ENCODE data around the gene VPS35L. TPM values are rescaled to one million over a fixed set of nuclear protein-coding genes. Genes with fewer than 3 reads are reported as not detected.
"Not testable (repeated sequence)": the region's sequence is repeated elsewhere in the genome, so short reads cannot be mapped to it uniquely, and the experiment has no call there.

VPS35L gene
- total RNA-seq, 1 donor from 2014 or later, result 24.6 TPM

DNA sequence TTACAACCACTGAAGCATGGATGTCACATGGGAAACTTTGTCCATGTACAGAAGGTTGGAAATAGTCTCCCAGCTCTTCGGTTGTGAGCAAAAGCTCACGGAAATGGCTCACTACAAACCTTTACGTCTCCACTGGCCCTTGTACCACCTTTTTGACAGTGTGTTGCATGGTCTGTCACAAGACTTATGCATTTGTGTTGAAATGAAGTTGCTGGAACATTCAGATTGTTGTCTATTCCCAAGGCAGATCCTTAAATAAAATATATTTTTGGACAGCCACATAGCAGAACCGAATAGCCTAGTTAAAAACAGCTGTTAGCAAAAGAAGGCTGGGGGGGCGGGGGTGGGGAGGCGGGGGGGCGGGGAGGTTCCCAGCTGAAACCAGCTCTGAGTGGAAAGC is 123.3 kb downstream of the VPS35L start:
- intact Hi-C loops (cut with DNase I), result no loop called here
- DNase-seq (ENCODE audit: missing footprints), result no peak
- no peak for ATAC-seq

DNA sequence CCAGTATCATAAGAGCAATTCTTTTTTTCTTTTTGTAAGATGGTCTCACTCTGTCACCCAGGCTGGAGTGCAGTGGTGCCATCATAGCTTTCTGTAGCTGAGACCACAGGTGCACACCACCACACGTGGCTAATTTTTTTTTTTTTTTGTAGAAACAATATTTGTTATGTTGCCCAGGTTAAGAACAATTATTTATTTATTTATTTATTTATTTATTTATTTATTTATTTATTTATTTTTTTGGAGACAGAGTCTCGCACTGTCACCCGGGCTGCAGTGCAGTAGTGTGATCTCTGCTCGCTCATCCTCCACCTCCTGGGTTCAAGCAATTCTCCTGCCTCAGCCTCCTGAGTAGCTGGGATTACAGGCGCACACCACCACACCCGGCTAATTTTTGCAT is 123.8 kb downstream of the VPS35L start:
- ATAC-seq; DNase-seq (ENCODE audit: missing footprints); intact Hi-C loops (cut with DNase I): not testable (repeated sequence)

DNA sequence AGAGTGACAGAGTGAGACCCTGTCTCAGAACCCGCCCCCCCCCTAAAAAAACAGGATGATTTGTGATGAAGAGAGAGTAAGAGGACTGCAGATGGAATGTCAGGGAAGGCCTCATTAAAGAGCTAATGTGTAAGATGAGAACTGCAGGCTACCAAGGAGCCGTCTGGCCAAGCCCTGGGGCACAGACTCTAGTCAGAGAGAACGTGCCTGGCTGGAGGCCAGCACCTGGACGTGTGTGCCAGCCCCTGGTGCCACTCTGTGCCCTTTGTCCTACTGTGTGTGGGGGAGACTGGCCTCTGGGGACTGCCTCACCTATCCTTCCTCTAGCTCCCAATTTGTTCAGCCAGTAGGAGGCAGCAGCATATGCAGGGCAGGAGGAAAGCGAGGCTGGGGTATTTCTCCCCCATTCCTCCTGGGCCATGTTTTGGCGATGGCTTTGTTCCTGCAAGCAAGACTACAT is 125.4 kb downstream of the VPS35L start:
- intact Hi-C loops (cut with DNase I), result no loop called here
- peak; percentile 43 for ATAC-seq
- DNase-seq (ENCODE audit: missing footprints), result no peak

DNA sequence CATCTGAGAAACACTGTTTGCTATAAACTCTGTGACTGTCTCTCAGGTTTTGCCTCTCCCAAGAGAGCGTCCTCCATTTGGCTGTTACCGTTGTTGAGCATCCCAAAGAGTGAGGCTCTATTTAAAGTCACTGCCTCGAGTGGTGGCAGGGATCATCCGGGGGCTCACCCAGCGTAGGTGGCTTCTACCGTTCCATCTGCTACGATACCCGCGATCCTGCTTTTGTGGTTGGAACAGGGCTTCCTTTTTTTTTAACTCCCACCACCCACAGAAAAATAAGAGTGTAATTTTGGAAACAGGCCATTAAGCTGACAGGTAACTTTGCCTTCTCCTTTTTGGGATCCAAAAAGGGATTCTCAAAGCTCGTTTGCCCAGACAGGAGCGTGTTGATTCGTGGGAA is 126.1 kb downstream of the VPS35L start:
- DNase-seq (ENCODE audit: missing footprints), result no peak
- ATAC-seq, result no peak
- intact Hi-C loops (cut with DNase I), result no loop called here

DNA sequence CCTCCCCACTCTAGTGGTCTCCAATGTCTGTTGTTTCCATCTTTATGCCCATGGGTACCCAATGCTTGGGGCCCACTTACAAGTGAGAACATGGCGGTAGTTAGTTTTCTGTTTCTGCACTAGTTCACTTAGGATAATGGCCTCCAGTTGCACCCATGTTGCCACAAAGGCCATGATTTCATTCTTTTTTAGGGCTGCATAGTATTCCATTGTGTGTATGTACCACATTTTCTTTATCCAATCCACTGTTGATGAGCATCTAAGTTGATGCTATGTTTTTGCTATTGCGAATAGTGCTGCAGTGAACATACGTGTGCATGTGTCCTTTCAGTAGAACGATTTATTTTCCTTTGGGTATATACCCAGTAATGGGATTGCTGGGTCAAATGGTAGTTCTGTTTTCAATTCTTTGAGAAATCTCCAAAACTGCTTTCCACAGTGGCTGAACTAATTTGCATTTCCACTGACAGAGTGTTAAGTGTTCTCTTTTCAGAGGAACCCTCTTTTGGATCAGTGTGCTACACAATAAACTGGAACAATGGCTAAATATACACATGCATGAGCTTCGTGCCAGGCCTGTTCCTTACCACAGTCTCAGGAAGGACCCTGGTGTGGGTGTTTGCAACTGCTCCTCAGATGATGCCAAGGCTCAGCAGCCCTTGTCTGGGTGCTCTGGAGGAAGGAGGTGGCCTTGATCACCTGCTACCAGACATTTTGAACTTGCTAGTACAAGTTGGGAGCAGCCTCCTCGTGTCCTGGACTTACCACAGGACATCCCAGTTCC is 128.1 kb downstream of the VPS35L start:
- ATAC-seq, result no peak
- no peak for DNase-seq (ENCODE audit: missing footprints)
- intact Hi-C loops (cut with DNase I), result no loop called here

DNA sequence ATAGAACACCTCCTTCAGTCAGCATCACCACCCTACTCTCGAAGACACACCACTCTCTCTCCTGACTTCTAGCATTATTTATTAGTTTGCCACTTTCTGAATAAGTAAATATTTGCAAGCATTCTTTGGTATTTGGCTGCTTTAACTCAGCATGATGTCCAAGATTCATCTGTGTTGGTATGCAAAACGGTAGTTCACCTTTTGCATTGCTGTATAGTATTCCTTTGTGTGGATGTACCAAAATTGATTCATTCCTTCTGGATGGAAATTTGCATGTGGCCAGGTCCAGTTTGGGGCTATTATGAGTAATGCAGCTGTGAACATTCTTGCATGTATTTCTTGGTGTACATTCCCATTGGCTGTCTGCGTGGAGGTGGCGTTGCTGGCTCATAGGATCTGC is 129.7 kb downstream of the VPS35L start:
- ATAC-seq (no peak), DNase-seq (ENCODE audit: missing footprints) (no peak)
- intact Hi-C loops (cut with DNase I), result no loop called here

DNA sequence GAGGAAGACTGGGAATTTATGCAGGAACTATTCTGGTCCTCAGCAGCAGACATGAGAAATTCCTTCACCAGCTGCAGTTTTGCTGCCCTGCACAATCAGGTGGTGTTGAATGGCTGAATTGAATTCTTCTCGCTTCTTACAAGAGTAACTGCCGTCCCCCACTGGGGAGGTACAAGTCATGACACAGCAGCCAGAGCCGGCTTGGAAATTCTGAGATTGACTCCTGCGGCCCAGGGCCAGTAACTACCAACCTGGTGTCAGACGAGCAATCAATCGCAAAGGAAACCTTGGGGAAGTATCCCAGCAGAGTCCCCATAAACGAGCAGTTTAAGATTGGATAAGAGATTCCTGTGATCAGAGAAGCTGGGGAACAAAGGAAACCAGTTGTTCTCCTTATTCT is 131.8 kb downstream of the VPS35L start:
- DNase-seq (ENCODE audit: missing footprints) (no peak), ATAC-seq (no peak)
- intact Hi-C loops (cut with DNase I), result no loop called here

DNA sequence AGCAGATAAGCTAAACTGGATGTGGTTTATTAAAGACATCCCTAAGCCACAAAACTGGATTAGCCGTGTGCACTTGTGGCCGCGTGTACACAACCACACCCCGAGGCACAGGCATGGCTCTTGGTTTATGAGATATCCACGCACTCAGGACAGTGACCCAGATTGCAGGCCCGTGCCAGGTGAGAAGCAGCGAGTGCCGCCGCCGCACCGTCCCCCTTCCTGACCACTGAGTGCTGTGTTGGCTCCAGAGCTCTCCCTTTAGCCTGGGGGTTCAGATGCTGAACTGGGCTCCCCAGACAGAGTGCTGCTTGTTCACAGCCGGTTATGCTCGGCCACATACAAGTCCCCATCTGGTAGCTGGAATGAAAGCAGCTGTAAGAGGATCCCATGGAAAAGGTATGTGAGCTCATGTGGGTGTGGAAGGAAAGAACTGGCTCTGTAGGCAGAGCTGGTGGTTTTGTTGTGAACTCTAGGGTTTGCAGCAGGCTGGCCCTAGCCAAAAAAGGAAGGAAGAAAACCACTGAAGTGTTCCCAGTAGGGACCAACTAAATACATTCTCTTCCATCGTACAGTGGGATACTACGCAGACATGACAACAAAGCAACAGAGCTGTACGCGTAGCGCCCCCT is 133.0 kb downstream of the VPS35L start:
- no peak for ATAC-seq
- intact Hi-C loops (cut with DNase I), result no loop called here

DNA sequence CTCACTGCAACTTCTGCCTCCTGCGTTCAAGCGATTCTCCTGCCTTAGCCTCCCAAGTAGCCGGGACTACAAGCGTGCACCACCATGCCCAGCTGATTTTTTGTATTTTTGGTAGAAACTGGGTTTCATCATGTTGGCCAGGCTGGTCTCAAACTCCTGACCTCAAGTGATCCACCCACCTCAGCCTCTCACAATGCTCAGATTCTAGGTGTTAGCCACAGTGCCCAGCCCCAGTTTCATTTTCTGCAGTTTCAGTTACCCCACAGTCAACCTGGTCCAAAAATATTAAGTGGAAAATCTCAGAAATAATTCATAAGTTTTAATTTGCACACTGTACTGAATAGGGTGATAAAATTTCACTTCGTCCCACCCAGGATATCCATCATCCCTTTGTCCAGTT is 133.8 kb downstream of the VPS35L start:
- intact Hi-C loops (cut with DNase I), result no loop called here
- no peak for DNase-seq (ENCODE audit: missing footprints)
- ATAC-seq, result no peak

More for the DNA sequence above, 133.0 kb downstream of the VPS35L start:
- no peak for DNase-seq (ENCODE audit: missing footprints)

DNA sequence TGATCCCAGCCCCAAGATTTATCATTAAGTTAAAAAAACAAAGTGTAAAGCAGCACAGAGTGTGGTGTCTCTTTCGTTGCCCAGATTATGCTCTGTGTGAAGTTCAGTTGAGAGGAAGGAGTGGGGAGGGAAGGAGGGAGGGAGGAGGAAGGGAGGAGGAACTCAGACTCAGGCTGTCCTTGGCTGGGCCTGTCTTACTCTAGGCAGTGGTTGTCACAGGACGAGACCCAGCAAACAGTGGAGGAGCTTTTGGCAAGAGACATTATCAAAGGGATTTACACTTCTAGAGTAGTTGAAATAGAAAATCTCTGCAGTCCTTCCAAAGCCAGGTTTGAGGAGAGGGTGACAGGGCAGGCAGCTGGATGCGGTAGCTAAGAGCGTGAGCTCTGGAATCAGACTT is 134.7 kb downstream of the VPS35L start:
- DNase-seq (ENCODE audit: missing footprints) (no peak), ATAC-seq (peak; percentile 66)
- intact Hi-C loops (cut with DNase I), result no loop called here

DNA sequence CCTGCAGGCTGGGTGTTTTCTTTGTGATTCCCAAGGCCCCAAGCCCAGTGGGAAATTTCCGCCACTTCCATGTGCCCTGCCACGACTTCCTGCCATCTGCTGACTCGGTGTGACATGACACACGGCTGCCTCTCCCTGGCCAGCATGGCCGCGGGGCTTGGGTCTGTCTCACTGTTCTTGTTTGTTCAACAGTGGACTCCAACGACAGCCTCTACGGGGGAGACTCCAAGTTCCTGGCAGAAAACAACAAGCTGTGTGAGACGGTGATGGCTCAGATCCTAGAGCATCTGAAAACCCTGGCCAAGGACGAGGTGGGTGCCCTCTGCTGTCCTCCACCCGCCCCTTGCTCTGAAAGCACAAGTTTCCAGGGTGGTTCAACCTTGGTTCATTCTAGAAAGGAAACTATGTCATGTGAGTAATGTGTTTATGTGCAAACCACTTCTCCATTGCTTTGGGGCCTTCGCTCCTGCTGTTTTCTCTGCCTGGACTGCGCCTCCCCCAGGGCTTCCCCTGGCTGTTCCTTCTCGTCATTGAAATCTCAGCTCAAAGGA is 135.7 kb downstream of the VPS35L start:
- intact Hi-C loops (cut with DNase I), result no loop called here
- DNase-seq (ENCODE audit: missing footprints) (peak; percentile 79), ATAC-seq (peak; percentile 9)

DNA sequence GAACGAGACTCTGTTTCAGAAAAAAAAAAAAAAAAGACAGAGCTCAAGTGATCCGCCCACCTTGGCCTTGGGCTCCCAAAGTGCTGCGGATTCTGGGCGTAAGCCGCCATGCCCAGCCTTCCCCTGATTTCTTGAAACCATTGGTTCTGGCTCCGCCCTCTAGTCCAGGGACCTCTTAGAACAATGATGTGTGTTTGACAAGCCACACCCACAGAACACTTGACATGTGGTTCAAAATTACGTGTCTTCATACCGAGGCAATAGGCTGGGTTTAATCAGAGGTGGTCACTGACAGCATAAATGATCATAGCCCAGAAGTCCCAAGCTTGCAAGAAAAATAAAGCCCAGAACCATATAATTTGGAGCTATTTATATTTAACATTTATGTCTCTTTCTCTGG is 139.5 kb downstream of the VPS35L start:
- intact Hi-C loops (cut with DNase I), result loop anchor here (5.0 kb wide), 1 partner anchor 48 kb away; no protein-coding TSS in a partner anchor
- DNase-seq (ENCODE audit: missing footprints) (no peak), ATAC-seq (no peak)

DNA sequence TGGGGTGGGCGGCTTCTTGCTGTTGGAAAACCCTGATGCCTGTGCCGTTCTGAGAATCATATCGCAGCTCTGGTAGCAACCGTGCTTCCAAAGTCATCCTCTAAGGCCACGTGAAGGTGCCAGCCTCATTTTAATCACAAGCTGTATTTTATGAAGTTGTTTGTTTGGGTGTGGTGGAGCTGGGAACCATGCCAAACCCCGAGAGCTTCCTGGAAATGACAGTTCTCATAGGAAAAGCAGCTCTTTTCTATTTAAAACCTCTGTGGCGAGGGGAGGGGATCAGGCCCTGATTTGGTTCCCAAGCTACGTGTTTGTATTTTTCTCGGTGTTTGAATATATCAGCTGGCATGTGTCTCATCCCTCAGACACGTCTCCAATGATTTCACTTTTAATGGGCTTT is 140.8 kb downstream of the VPS35L start:
- DNase-seq (ENCODE audit: missing footprints) (peak; percentile 76), ATAC-seq (peak; percentile 48)
- intact Hi-C loops (cut with DNase I), result loop anchor here (5.0 kb wide), 1 partner anchor 49 kb away; no protein-coding TSS in a partner anchor

DNA sequence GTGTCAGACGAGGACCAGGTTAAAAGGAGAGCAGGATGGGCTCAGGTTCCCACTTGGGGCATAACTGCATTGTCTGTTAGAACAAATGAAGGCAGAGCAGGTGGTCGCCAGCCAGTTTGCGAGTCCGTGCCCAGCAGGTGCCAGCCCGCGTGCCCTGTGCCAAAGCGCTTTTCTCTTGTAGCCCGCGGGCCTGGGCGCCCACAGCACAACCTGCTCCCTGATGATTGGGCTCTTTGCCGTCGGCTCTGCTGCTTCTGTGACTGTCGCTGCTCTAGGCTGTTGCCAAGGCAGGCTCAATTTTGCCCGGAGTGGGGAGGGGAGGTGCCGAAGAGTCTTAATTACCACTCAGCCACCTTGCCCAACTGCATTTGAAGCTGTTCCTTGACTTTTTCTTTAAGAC is 141.5 kb downstream of the VPS35L start:
- DNase-seq (ENCODE audit: missing footprints) (no peak), ATAC-seq (no peak)
- intact Hi-C loops (cut with DNase I), result loop anchor here (5.0 kb wide), 1 partner anchor 50 kb away; no protein-coding TSS in a partner anchor

DNA sequence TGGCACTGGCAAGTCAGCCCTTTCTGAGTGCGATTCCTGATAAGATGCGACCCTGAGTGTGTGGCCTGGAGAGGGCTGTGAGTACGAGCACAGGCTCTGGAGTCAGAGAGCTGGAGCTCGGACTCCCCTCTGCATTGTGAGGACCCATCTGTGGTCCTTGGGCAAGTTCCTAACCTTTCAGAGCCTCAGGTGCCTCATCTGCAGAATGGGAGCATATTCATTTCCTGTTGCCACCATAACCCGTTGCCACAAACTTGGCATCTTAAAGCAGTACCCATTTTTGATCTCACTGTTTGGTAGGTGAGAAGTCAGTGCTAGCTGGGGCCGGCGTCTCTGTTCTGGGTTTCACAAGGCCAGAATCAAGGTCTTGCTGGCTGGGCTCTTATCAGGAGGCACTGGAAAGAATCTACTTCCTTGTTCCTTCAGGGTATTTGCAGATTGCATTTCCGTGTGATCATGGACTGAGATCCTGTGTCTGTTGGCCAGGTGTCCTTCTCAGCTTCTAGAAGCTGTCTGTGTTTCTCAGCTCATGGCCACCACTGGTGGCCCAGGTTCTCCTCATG is 142.3 kb downstream of the VPS35L start:
- intact Hi-C loops (cut with DNase I), result loop anchor here (5.0 kb wide), 1 partner anchor 51 kb away; no protein-coding TSS in a partner anchor
- ATAC-seq, result no peak
- DNase-seq (ENCODE audit: missing footprints), result no peak

DNA sequence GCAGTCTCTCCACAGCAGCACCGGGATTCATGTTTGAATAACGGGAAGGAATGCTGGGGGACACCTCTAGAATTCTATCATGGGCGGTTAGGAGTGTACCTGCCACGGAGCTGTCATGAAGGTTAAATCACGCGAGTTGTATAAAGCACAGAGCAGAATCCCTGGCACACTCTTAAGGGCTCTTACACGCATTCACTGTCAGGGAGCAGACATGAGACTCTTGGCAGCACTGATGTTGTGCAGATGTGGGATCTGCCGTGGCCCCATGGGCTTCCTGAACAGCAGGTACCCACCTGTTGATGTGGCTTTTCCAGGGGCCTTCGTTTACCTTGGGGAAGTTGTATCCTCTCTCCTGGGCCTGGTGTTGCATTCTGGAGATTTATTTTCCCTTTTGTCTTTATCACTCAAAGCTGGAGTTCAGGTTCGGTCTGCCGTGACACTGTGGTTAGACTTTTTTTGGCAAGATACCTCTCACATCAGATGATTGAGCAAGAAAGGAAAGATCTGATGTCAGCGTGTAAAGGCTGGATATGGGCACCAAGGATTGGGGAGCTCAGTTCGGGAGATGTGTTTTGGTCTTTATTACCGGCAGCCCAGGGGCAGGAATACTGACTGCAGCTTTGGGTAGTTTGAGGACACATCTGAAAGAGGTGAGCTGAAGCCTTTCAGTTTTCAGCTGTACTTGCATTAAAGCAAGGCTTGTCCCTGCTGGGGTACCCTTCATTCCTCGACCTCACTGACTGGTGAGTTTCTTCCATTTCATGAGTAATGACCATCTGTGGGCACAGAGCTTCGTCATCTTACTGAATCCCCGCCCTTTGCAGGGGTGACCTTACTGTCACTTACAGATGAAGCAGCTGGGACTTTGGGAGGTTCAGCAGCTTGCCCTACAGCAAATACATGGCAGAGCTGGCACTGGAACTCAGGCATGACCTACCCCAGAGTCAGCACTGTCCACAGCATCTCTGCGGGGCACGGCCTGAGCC is 143.3 kb downstream of the VPS35L start:
- DNase-seq (ENCODE audit: missing footprints) (no peak), ATAC-seq (peak; percentile 38)
- intact Hi-C loops (cut with DNase I), result loop anchor here (5.0 kb wide), 1 partner anchor 51 kb away; no protein-coding TSS in a partner anchor

DNA sequence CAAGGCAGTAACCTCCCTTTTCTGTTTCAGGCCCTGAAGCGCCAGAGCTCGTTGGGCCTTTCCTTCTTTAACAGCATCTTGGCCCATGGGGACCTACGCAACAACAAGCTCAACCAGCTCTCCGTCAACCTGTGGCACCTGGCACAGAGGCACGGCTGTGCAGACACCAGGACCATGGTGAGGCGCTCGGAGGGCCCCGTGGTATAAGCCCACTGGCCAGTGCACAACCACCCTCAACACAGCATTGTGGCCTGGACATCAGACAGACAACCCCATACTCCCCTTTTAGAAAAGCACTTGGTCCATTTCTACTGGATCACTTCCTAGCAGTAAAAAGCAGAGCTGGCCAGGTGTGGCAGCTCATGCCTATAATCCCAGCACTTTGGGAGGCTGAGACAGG is 144.0 kb downstream of the VPS35L start:
- DNase-seq (ENCODE audit: missing footprints) (no peak), ATAC-seq (no peak)
- intact Hi-C loops (cut with DNase I), result loop anchor here (5.0 kb wide), 1 partner anchor 52 kb away; no protein-coding TSS in a partner anchor

DNA sequence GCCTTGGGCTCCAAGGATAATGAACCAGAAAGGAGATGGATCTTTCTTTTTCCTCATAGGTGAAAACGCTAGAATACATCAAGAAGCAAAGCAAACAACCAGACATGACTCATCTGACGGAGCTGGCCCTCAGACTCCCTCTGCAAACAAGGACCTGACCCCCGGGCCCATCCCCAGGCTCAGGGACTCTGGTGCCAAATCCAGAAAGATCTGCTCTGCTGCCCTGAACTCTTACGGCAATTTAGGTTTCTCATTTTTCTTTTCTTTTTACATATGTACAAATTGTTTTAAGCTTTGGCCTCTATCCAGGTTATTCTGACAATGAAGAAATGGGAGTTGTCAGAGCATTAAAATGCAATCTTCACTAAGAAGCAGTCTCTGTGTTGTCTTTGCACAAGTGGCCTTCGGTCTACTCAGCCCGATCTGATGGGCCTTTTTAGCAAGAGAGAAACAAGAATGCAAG is 144.8 kb downstream of the VPS35L start:
- DNase-seq (ENCODE audit: missing footprints), result no peak
- intact Hi-C loops (cut with DNase I), result no loop called here
- ATAC-seq, result no peak

Measured in Right ventricle myocardium inferior (tissue), 1 donor.